Hematopoietic multipotent progenitor cell treated with erythropoietin and hydrocortisone succinate and interleukin-3 and kit ligand, for 8 days (in vitro differentiated cells): ENCODE measurements around the gene IQCH.
"Not testable (repeated sequence)": the region's sequence is repeated elsewhere in the genome, so short reads cannot be mapped to it uniquely, and the experiment has no call there.

Experiments
- DNase-seq: peaks from one replicate; pipeline ENCODE4 v3.0.0-alpha.2; 2015

The IQCH gene

DNA sequence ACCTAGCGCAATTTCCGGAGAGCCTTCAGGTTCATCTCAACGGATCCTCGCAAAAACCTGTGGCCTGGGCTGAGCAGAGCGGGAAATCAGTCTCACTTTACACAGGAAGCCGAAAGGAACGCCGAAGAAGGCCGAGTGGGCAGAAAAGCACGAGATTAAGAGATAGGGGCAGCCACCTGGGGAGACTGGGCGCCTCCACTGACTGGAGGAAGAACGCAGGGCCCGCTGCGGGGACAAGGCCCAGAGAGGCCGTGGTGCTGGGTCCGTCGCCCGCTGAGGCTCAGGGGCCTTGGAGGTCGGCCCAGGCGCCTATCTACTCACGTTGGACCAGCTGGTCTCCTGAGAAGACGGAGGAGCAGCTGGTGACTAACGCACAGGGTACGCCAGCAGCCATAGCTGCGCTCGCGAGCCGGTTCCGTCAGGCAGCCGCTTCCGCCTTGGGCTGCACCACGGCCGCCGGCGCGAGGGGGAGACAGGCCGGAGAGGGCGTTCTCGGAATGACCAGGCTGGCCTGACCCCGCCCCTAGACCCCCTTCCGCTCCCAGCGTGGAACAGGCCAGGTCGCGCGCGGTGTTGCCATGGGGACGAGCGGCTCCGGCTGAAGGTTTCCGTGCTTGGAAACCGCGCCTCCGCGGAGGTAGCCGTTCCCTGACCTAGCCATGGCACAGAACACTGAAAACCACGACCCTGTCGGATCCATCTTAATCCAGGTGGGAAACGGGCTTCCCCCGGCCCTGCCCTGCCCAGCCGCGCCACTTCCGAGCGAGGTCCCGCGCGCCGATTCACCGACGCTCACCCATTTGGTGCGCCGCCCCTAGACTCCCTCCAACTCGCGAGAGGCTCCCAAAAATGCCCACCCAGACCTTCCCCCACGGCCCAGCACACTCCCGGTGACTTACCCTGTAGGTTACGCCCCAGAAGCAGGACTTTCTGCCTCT, at the start of gene IQCH, which contains the start of gene AAGAB:
TSS of gene IQCH (plus strand) at position 549 of the 938 bp plus-strand sequence. CDS start at position 660, 111 bp downstream.
TSS of gene AAGAB (minus strand) at position 424 of the 938 bp plus-strand sequence. CDS start at position 394, 30 bp downstream.
- DNase-seq: peak; percentile 94

DNA sequence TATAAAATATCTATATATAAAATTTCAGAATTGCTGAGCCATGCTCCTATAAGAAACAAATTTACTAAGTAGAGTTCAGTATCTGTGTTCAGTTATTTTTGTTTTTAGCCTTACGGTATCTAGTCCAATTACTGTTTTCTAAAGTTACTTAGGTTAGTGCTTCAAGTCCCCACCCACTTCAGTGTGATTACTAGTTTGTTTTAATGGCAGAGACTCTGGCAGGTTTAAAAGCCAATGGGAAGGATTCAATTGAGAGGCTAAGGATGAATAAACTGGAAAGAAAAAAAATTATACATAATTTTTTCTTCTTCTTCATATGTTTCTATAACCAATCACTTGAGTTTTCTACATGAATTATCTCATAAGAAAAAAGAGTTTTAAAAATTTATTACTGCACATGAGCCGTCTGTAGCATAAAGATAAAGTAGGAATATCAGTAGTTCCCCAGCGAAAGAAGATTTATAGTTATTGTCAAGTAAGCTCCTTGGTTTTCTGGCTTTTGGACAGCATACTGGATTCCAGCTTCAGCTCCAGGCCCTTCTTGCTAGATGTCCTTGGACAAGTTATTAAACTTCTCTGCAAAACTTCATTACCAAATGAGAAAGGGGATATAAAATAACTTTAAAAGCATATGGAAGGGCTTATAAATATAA, 46.9 kb upstream of the IQCH start:
- peak; percentile 14 for DNase-seq

DNA sequence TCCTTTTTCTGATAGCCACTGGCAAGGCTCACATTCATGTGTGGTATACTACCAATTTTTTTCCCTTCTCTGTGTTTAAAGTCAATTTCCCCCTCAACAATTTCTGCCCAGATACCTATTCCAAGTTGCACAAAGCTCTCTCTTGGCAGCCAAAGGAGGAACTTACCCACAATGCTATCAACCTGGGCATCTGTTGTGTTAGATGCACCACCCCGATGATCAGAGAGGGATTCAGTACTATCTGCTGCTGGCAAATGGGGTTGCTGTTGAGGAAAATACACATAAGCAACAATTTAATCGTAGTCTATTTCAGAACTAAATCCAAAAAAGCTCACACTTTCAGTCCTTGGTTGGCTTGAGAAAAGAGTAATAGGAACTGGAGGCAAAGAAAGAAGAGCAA, 46.2 kb upstream of the IQCH start:
- DNase-seq: peak; percentile 72

DNA sequence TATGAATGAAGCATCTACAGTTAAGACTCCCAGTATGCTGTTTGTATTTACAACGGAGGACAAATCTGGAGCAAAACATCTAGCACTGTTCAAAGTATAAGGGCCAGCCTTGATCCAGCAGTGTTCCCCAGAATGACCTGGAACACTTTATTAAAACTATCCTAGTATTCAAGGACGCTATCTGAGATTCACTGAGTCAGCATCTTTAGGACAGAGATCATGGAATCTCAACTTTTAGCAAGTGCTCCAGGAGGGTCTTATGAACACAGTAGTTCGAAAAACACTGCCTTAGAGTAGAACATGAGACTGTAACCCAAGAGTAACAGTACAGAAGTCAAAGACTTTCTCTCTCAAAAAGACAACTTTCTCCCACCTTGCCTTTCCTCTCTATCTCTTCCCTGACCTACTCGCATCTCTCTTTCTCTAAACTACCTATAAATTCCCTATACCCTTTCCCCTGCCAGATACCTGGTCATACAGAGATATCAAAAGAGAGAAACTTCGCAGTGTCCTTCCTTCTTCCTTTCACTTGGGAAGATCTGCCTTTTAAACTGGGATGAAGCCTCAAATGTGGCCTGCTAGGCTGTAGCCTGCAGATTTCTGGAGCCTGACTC, 43.9 kb upstream of the IQCH start:
- no peak for DNase-seq

DNA sequence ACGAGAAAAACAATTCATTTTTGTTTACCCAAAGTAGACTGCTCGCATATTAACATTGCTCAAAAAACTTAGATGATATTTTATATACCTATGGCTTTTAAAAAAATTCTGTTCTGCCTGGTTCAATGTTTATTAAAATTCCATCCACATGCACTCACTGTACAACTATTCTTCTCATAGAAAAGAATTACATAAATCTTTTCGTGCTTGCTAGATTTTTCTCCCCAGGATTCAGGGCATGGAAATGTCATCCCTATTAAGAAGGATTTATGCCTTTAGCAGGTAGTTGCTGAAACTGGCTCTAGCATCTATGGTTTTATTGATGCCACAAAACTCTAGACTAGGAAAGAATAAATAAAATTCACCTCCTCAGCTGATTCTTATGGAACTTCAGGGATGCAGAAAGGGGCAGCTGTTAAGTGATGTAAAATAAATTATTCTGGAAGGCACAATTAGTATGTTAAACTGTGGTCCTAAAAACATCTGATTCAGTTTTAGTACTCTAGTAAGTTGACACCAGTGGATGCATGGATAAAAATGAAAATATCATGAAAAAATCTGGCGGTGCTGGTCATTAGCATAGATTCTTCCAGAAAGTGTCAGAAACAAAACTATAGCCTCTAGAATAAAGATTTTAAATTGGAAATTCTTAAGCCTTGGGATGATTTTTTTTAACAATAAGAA, 41.8 kb upstream of the IQCH start:
- no peak for DNase-seq

DNA sequence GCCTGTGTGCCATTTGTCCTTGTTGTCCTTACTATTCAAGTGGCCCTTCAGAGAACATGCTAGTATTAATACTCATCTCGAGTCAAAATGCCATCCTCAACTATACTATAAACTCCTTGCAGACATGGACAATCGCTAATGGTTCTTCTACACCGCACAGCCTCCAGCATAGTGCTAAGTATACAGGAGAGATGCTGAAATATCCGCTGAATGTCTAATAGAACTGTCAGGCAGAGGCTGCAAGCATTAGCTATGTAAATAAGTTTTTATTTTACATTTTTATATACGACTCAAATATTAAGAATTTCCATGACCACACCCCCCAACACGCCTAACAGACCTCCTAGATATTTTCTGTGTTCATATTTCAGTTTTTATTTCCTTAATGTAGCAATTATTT, 39.5 kb upstream of the IQCH start:
- no peak for DNase-seq

DNA sequence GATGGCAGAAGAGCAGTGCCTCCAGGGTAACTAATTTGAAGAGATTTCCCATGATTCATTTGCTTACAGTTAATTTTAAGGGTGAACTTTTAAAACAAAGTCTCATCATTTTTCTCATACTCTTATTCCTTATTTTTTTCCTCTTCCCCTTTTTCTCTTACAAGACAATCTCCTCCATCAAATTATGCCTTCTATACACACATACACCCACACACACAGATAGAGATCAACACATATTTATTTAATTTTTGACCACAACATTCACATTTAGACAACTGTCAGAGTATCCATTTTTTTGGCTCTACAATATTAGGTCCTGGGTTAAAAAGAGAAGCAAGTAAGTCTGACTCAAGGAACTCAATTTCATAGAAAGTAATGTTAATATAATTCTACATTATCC, 37.7 kb upstream of the IQCH start:
- no peak for DNase-seq

DNA sequence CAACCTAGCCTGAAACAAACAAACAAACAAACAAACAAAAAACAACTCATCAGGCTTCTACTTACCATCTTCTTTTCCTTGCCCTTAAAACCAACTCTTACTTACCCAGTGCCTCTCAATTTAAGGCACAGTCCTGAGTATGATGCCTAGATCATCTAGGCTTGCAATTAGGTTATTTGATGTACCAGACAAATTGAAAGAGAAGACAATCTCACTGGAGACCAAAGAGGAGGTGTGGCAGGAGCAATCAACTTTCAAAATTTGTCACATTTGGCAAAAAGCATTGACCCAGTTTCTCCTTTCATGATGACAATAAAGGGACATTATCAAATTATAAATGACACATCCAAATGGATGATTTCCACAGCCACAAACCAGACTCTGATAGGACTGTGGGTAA, 36.2 kb upstream of the IQCH start:
- DNase-seq: no peak

DNA sequence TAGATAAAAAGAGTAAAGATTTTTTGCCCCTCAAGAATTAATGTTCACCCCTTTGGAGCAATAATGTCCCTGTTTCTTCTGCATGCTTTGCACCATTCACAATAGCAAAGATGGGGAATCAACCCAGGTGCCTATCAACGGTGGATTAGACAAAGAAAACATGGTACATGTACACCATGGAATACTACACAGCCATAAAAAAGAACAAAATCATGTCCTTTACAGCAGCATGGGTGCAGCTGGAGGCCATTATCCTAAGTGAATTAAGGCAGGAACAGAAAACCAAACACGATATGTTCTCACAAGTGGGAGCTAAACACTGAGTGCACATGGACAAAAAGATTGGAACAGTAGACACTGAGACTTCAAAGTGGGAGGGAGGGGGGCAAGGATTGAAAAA, 35.3 kb upstream of the IQCH start:
- DNase-seq: no peak

DNA sequence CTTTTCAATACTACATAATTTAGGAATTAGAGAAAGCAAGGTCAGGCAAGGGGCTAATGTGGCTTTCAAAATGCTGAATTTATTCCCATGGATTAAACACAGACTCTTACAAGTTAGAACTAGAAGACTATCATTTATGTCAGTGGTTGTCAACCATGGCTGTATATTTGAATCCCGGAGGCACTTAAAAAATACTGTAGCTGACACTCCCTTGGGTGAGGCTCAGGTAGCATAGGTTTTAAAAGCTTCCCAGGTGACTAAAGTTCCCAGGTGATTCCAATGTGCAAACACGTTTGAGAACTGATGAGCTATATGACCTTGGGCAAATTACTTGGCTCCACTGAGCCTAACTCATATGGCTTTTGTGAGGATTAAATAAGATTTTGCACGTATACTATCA, 29.7 kb upstream of the IQCH start:
- no peak for DNase-seq

DNA sequence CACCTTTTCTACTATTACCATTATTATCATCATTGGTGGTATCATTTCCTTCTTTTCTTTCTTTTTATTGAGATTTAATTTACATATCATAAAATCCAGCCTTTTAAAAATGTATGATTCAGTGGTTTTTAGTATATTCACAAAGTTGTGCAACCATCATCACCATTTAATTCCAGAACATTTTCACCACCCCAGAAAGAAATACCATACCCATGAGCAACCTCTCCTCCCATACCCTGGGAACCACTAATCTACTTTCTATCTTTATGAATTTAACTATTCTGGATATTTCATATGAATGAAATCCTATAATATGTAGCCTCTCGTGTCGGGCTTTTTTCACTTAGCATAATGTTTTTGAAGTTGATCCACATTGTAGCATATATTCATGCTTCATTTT, 29.2 kb upstream of the IQCH start:
- no peak for DNase-seq

DNA sequence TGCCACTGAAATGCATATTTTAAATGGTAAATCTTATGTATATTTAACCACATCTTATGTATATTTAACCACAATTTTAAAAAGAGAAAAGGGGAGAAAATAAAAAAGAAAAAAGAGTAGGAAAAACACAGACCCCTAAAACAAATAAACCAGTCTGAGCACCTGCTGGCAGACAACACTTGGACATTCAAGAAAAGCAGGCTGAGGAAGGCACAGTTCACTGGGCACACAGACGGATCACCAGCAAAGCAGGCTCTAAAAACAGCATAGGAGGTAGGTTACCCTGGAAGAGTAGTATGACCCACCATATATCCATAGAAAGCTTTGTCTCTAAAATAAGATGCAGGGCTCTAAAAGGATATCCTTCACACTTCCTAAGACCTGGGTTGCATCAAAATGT, 27.2 kb upstream of the IQCH start:
- no peak for DNase-seq

DNA sequence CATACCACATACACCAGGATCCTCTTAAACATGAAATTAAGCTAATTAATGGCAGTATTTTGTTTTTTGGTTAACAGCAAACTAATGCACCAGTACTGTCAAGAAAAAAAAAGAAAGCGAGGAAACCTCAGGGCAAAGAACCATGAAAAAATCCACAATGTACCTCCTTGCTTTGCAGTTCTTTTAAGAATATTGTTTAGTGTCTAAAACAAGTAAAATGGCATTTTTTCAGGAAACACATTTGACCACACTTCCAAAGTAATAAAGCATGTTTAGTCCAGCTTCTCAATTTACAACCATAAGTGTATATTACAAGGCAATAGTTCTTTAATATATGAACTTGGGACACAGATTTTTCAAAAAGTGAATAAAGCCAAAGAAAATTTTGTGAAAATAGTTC, 26.7 kb upstream of the IQCH start:
- no peak for DNase-seq

DNA sequence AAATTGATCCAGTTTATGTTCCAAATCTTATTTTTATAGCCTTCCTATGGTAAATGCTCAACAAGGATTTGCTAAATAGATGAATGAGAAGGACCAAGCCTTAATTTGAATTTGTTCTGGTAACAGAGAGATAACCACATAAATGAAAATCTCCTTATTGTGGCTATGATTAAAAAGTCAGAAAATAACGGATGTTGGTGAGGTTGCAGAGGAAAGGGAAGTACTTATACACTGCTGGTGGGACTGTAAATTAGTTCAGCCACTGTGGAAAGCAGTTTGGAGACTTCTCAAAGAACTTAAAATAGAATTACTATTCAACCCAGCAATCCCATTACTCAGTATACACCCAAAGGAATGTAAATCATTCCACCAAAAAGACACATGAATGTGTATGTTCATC, 26.3 kb upstream of the IQCH start:
- no peak for DNase-seq

DNA sequence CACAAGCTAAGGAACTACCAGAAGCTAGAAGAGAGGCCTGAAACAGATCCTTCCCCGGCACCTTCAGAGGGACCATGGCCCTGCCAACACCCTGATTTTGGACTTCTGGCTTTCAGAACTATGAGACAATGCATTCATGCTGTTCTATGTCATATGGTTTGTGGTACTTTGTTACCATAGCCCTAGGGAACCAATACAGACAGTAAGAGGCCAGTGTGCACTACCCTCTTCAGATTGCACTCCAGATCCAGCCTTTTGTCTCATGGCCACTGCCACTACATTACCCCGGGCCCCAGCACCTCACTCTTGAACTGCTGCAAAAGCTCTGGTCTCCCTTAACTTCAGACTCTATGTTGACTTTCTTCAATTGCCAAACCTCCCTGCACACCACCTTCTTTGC, 24.1 kb upstream of the IQCH start:
- no peak for DNase-seq

DNA sequence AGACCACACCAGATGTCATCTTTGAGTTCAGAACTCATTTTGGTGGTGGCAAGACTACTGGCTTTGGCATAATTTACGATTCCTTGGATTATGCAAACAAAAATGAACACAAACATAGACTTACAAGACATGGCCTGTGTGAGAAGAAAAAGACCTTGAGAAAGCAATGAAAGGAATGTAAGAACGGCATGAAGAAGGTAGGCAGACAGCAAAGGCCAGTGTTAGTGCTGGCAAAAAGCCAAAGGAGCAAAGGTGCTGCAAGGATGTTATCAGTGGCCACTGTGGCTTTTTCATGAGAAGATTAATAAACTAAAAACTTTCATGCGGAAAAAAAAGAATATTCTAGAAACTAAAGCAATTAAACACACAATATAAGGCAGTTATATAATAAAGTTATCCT, 22.0 kb upstream of the IQCH start:
- DNase-seq: no peak

DNA sequence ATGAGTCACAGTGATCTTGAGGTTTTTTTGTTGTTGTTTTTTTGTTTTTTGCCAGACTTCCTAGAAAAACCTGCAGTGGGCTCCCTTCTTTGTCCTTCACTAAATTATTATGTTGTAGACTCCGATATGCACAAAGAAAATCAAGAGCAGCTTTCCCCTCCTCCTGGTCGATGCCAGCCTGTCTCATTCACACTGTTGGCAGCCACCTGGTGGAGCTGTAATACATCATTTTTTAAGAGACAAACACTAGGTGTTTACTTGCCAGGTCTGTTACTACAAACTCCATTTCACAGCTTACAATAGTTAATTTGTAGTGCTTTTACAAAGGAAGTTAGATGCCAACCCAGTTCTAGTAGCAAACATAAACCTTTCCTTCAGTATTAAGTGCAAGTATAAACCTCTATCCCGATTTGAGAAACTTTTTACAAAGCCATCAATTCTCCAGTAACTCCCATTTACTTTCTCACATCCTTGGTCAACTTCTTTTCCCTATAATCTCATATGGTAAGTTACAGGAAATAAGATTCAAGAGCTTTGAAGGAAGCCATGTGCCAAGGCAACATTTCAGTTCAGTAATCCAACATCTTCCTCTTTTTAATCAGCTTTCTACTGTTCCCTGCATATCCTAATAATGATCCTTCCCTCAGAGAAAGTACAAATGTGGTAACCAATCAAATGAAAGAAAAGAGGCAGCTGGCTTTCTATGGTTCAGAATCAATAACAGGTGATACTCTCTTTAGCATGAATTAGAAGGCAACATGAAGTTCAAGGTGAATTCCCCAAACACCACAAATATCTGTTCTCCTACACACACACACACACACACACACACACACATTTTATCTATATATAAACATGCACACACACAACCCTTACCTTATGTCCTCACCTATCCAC, 14.1 kb upstream of the IQCH start:
- DNase-seq: peak; percentile 31

DNA sequence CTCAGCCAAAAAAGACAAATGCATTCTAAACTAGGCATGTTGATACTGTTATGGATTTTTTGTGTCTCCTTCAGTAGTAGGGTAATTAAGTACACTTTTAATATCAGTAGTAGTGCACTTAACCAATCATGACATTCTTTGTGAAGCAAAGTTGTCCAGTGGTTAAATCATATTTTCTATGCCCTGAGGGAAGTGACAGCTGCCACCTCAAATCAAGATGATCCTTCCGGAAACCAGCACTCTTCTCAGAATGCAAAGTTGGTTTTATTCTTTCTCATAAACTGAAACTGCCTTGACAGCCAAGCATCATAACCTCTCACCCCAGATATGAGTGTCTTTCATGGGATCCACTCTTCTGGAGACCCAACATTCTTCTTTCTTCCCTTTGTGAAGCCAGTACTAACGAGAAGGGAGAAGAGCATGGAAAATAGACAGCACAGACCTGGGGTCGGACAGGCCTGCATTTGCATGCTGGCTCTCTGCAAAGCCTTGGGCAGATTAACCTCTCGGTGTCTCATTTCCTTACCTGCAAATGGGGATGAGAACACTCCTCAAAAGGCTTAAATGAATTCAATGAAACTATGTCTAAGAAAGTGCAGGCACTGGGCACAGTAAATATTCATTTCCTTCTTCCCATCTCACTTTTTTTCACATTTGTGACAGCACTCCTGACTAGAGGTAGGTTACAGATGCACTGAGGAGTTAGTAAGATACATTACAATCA, 13.3 kb upstream of the IQCH start:
- no peak for DNase-seq

DNA sequence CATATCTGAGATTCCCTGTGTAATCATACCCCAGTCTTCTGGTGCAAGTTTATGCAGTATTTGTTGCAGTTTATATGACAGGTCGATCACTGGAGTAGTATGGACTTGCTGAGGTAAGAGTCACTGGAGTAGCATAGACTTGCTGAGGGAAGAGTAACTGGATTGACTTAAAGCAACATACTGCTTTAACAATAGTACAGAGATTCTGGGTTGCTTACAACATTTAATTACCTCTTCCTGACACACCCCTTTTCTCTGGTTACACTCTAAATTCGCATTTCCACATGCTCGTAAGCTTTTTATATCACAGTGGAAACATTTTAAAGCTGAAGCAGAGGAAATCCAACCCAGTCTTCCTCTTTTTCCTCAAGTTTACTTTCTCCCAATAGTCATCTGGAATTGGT, 11.9 kb upstream of the IQCH start:
- no peak for DNase-seq

DNA sequence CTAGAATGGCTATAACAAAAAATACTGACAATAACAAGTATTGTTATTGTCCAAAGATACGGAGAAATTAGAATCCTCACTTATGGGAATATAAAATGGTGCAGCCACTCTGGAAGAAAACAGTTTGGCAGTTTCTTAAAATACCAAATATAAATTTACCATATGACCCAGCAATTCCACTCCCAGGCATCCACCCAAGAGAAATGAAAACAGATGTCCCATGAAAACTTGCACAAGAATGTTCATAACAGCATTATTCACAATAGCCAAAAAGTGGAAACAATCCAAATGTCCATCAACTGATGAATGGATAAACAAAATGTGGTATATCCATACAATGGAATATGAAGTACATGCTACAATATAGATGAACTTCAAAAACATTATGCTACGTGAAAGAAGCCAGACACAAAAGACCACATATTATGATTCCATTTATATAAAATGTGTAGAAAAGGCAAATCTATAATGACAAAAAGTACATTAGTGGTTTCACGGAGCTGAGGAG, 9.6 kb upstream of the IQCH start:
- DNase-seq: no peak

DNA sequence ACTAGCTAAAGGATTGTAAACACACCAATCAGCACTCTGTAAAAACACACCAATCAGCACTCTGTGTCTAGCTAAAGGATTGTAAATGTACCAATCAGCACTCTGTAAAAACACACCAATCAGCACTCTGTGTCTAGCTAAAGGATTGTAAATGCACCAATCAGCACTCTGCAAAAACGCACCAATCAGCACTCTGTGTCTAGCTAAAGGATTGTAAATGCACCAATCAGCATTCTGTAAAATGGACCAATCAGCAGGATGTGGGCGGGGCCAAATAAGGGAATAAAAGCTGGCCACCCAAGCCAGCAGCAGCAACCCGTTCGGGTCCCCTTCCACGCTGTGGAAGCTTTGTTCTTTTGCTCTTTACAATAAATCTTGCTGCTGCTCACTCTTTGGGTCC, 8.0 kb upstream of the IQCH start:
- DNase-seq: not testable (repeated sequence)
